ENCODE data around the gene C6orf47.

DNA sequence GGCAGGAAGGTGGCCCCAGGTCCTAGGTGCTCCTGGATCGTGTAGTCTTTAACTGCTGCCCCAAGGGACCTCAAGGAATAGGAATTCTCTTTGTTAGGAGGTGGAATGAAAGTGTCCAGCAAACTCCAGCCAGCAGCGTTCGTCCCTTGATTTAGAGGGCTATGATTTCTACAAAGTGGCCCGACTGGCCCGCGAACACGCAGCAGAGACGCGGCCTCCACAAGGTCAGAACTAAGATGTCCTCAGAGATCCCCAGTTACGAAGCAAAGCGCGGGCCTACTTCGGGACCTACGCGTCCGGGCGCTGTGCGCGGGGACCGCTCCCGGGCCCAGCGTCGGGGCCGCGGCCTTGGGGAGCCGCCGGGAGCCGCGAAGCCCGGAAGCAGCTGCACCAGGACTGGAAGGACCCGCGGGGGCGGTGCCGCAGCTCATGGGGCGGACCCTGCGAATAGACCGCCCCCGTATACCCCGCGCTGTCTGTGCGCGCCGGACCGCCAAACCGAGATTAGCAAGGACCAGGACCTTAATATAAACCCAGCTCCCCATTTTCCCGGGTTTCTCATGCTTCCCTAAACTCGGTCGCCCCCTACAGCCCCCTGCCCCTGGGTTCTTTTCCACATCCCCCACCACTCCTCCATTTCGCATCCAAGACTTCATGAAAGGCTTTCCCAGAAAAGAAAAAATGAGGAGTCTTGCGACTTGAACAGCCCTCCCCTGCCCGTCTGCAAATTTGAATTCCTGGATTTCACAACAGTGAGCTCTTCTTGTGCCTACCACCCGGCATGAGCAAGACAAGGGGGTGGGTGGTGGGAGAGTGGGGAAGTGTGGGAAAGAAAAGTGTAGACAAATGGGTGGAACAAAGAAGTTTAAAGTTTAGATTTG lies at the start of gene C6orf47:
- TF ChIP-seq, protein P1, sequence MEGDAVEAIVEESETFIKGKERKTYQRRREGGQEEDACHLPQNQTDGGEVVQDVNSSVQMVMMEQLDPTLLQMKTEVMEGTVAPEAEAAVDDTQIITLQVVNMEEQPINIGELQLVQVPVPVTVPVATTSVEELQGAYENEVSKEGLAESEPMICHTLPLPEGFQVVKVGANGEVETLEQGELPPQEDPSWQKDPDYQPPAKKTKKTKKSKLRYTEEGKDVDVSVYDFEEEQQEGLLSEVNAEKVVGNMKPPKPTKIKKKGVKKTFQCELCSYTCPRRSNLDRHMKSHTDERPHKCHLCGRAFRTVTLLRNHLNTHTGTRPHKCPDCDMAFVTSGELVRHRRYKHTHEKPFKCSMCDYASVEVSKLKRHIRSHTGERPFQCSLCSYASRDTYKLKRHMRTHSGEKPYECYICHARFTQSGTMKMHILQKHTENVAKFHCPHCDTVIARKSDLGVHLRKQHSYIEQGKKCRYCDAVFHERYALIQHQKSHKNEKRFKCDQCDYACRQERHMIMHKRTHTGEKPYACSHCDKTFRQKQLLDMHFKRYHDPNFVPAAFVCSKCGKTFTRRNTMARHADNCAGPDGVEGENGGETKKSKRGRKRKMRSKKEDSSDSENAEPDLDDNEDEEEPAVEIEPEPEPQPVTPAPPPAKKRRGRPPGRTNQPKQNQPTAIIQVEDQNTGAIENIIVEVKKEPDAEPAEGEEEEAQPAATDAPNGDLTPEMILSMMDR (IDR thresholded peaks at IDR 0.05), result no peak
- peak; percentile 68 to 85 for TF ChIP-seq POLR2A (IDR thresholded peaks at IDR 0.05)

All from uterus (tissue), 2 donors.